HG03571 (cell line): ENCODE measurements around the gene OXLD1.

ENCODE experiments used
- ATAC-seq: cut with Tn5 transposase; IDR thresholded peaks from one replicate; pipeline ENCODE4 v1.9.1; 2021; ENCODE audit not compliant: unreplicated experiment

OXLD1 gene

DNA sequence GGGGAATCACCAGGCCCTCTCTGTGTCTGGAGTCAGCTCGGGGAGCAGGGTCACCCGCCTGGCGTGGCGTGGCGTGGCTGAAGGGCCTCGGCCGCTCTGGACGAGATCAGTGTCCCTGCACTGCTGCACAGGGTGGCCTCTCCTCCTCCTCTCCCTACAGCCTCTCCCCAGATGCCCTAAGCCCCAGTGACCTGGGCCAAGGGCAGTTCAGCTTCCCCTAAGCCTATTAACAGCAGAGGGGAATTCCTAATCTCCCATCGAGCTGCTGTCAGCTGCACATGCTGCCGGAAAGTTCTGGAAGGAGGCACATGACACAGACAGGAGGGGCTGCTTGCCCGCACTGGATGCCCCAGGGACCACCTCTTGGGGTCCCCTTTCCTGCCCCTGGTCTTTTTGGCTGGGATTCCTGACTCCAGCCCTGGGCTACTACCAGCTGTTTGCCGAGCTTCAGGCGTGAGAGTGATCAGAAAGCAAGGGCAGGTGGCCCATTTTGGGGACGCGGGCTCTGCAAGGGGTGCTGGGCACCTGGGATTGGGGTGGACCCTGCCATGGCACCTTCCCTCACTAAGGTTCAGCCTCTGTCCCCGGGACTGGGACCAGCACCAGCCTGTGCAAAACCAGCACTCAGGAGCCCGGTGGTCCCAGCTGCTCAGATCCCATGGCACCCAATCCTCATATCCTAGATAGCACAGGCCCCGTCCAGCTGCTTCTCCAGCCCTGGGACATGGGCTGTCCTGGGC lies 10.9 kb downstream of the OXLD1 start:
- ATAC-seq: no peak

DNA sequence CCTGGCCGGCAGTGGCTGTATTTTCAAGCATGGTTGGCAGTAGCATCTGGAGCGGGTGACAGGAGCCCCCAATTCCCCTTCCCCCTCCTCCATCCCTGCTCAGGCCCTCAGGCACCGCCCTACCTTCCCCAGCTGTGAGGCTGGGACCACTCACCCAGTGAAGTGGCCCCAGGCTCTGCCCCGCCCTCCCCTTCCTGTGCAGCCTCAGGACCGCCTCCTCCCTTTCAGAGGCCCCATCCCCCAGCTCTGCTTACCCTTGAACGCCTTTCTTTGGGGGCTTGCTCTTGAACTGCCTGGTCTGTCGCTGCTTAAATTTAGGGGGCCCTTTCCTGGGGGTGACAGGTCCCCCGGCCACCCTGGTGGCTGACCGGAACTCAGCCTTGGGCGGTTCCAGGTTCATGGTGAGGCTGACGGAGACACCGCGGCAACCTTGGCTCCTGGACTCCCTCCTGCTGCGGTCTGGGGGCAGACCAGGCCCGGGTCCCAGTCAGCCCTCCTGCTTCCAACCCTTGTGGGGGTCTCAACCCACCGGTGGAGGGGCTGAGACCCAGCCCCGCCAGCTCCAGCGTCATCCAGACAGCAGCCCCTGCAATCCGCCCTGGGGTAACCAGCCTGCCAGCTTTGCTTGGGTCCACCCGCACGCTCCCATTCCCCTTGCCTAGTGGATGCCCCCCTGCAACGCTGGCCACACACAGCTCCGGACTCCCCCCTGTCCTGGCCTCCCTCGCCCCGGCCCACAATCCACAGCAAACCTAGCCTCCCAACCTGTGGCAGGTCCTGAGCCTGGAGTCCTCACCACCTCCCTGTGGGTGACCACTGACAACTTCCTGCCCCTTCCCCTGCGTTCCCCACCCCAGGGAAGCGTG lies 13.3 kb downstream of the OXLD1 start:
- ATAC-seq: no peak

DNA sequence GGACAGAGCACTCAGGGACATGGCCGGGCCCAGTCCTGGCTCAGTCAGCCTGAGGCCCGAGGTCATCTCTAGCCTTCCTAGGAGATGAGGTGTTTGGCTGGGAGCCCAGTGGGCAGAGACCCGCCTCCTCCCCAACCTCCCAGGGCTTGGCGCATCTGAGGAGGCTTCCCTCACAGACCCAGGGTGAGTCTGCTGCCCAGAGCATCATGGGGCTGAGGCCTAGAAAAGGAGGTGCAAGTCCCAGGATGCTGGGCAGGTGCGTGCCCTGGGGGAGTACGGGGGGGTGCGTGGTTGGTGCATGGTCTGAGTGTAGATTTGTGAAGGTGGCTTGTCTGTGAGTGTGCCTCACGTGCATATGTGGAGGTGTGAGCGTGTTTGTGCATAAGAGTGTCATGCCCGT lies 14.7 kb downstream of the OXLD1 start:
- no peak for ATAC-seq

DNA sequence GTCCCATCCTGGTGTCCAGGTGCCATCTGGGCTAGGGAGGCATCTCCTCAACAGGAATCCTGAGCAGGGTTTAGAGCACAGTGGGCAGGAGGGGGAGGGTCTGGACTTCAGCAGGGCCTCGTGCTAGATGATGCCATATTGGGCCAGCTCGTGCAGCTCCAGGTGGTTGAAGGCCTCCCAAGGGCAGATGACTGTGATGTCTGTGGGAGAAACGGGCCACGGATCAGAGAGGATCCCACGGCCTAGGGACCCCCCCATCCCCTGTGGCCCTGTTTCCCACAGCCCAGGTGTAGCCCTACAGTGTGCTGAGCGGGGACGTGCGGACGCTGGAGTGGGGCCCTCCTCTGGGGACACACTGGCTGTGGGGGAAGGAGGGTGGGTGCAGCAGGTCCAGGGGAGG lies 15.5 kb downstream of the OXLD1 start:
- no peak for ATAC-seq

GRCh38 chr17:81648707-81649085 lies 17.7 kb downstream of the OXLD1 start:
- no peak for ATAC-seq

DNA sequence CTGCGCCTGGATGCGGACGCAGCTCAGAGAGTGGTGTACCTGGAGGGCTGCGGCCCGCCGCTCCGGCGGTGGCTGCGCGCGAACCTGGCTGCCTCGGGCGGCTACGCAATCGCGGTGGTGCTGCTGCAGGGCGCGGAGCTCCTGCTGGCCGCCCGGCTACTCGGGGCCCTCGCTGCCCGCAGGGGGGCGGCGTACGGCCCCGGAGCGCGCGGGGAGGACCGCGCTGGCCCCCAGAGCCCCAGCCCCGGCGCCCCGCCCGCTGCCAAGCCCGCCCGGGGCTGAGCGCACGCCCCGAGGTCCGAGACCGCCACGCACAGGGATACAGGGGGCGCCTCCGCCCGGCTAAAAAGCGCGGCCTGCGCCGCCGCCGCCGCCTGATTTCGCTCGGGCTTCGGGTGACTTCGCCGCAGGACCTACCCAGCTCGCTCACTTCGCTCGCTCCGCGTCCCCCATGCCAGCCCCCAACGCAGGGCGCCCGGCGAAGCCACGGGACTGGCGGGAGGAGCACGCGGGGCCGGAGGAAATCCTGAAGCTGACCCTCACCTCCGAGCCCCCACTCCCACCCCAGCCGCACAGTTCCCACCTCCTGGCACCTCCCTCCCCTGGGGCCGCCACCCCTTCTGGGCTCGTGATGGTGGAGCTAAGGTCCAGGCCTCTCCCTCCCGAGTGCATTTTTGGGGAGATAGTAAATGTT lies 18.2 kb downstream of the OXLD1 start:
- ATAC-seq: no peak

DNA sequence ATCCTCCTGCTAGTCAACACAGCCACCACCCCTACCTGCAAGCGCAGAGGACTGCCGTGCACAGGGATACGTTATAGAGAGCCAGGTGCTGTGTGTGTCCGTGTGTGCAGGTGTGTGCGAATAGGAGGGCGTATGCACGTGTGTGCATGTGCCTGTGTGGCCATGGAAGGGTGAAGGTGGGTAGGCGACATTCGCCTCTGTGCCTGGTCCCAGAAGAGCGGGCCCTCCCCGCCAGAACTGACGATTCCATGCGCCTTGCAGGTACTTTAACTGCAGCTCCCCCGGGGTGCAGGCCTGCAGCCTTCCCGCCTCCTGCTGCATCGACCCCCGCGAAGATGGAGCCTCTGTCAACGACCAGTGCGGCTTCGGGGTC lies 18.8 kb downstream of the OXLD1 start:
- no peak for ATAC-seq

DNA sequence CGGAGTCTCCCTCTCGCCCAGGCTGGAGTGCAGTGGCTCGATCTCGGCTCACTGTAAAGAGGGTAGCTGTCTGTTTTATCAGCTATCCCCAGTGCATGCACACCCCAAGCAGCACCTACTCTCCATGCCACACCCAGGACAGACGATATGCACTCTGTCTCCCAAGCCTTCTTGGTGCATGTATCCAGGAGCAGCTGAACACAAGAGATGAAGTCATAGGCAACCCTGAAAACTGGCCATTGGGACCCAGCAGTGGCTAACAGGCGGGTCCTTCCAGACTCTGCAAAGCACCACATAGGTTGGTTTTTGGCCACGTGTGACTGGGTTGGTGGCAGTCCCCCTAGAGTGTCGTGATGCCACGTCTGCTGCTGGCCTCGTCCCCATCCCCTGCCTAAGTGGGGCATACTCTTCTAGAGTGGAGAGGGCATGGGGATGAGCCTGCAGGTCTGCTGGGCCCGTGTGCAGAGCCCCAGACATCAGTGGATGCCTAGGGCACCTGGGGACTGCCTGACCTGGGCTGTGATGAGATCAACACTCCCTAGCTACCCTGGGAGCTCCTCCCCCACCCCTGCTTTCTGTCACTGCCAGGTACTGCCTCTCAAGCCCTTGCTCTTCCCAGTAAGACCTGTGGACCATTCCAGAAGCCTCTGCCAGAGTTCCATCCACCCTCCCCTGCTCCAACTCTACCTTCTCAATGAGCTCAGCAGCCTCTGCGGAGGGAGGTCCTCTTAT lies 19.4 kb downstream of the OXLD1 start:
- no peak for ATAC-seq

DNA sequence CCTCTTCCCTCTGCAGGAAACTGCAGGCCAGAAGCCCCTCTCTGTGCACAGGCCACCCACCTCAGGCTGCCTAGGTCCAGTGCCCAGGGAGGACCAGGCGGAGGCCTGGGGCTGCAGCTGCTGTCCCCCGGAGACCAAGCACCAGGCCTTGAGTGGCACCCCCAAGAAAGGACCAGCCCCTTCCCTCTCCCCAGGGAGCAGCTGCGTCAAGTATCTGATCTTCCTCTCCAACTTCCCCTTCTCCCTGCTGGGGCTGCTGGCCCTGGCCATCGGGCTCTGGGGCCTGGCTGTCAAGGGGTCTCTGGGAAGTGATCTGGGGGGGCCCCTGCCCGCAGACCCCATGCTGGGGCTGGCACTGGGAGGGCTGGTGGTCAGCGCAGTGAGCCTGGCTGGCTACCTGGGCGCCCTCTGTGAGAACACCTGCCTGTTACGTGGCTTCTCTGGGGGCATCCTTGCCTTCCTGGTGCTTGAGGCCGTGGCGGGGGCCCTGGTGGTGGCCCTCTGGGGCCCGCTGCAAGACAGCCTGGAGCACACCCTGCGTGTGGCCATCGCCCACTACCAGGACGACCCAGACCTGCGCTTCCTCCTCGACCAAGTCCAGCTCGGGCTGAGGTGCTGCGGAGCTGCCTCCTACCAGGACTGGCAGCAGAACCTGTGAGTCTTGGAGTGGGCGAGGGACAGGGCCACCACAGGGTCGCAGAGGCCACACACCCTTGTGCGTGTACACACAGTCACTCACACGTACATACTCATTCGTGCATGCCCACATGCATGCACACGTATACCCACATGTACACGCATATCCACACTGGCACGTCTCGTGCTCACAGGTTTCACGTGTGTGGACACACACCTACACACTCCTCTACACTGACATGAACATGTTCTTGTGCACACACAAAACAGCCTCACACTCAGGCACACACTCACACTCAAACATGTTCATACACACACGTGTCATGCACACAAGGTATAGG lies 21.1 kb downstream of the OXLD1 start:
- no peak for ATAC-seq

- no peak for ATAC-seq
Observed at GRCh38 chr17:81644496-81644895, 21.9 kb downstream of the OXLD1 start.

GRCh38 chr17:81641825-81642489 lies 24.4 kb downstream of the OXLD1 start:
- no peak for ATAC-seq

DNA sequence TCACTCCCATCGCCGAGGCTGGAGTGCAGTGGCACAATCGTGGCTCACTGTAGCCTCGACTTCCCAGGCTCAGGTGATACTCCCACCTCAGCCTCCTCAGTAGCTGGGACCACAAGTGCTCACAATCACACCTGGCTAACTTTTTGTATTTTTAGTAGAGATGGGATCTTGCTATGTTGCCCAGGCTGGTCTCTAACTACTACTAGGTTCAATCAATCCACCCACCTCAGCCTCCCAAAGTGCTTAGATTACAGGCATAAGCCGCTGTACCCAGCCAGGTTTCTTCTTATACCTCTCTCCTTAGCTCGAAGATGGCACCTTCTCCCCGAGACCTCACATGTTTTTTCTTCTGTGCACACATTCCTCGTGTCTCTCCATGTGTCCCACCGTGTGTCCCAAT lies 26.4 kb downstream of the OXLD1 start:
- ATAC-seq: no peak

- ATAC-seq: no peak
Observed at GRCh38 chr17:81638683-81639082, 27.7 kb downstream of the OXLD1 start.

DNA sequence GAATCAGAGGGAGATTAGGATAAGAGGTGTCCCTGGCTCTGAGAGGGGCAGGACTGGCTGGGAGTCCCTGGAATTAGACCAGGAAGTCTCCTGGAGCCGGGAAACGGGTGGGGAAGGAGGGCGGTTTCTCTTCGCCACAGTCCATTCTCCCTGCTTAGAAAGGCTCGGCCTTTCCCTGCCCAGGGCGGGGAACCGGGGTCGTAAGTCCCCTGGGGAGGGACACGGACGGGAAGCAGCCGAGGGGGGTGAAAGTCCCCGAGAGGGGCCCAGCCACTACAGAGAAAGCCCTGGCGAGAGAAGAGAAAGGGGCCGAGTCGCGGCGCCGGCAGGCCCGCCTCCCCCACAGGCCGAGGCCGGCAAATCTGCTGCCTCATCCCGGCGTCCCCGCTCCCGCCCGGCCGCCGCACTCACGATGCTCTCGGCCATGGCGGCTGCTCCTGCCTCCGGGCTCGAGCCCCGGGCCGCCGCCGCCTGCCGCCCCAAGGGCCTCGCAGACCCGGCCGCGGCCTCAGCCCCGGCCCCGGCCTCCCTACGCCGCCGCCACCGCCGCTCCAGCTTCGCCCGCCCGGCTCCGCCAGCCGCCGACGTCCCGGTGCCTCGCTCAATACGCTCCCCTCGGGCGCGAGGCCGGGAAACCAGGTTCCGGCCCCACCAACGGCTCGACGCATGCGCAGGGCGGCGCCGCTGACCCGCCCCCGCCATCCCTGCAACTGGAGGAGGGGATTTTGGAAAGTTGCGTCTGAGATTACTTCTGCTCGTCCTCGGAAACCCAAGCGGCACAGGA lies 29.7 kb downstream of the OXLD1 start, which contains the start of the genes NPLOC4 and TSPAN10:
NPLOC4 (minus strand) TSS at position 608 of the 784 bp plus-strand sequence; CDS start at position 426, 182 bp downstream.
TSPAN10 (plus strand) TSS at position 692 of the 784 bp plus-strand sequence. CDS start 5,217 bp downstream, outside the sequence.
- ATAC-seq: peak; percentile 69

- no peak for ATAC-seq
Observed at GRCh38 chr17:81635973-81636504, 30.4 kb downstream of the OXLD1 start.

GRCh38 chr17:81635431-81635830 lies 31.0 kb downstream of the OXLD1 start:
- no peak for ATAC-seq

- ATAC-seq: no peak
Observed at GRCh38 chr17:81631482-81631881, 34.9 kb downstream of the OXLD1 start.

DNA sequence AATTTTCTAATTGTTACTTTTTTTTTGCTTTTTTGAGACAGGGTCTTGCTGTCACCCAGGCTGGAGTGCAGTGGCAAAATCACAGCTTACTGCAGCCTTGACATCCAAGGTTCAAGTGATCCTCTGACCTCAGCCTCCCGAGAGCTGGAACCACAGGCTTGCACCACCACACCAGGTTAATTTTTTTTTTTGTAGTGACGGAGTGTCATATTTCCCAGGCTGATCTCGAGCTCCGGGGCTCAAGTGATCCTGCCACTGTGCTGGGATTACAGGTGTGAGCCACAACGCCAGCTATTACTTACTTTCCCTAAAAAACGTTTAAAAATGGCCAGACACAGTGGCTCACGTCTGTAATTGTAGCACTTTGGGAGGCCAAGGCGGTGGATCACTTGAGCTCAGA lies 36.1 kb downstream of the OXLD1 start:
- no peak for ATAC-seq
